GM19238 (cell line): ENCODE results near the gene PRDM13.
"Not testable (repeated sequence)": the region's sequence is repeated elsewhere in the genome, so short reads cannot be mapped to it uniquely, and the experiment has no call there.

Experiments
- DNase-seq: peaks from one replicate; pipeline ENCODE4 v3.0.0; 2011; ENCODE audit warnings: low spot score; ENCODE audit not compliant: insufficient read length

Gene PRDM13

GRCh38 chr6:99606656-99607415 is at the start of gene PRDM13:
PRDM13 (plus strand) TSS chr6:99606833; CDS start chr6:99607035, 202 bp downstream.
- no peak for DNase-seq

- DNase-seq = no peak
These were observed 47.6 kb upstream of the PRDM13 start for GRCh38 chr6:99559057-99559456.

- no peak for DNase-seq
These were observed 46.0 kb upstream of the PRDM13 start for GRCh38 chr6:99560668-99561067.

GRCh38 chr6:99563056-99563723 is 43.4 kb upstream of the PRDM13 start:
- no peak for DNase-seq

- peak; percentile 78 for DNase-seq
These were observed 38.3 kb upstream of the PRDM13 start, which contains the start of gene CCNC for GRCh38 chr6:99568103-99568933. CCNC (minus strand) TSS chr6:99568660; CDS start chr6:99568527, 133 bp downstream.

- DNase-seq = no peak
These were observed 32.5 kb upstream of the PRDM13 start for GRCh38 chr6:99573980-99574617.

GRCh38 chr6:99575544-99576227 is 30.9 kb upstream of the PRDM13 start:
- DNase-seq = no peak

GRCh38 chr6:99579781-99580180 is 26.9 kb upstream of the PRDM13 start:
- no peak for DNase-seq

GRCh38 chr6:99587792-99588191 is 18.8 kb upstream of the PRDM13 start:
- no peak for DNase-seq

GRCh38 chr6:99588618-99589289 is 17.9 kb upstream of the PRDM13 start:
- DNase-seq = peak; percentile 42

- no peak for DNase-seq
These were observed 17.4 kb upstream of the PRDM13 start for GRCh38 chr6:99589290-99589672.

GRCh38 chr6:99589907-99590493 is 16.6 kb upstream of the PRDM13 start:
- no peak for DNase-seq

- DNase-seq = no peak
These were observed 15.6 kb upstream of the PRDM13 start for GRCh38 chr6:99590728-99591672.

GRCh38 chr6:99591673-99592364 is 14.8 kb upstream of the PRDM13 start:
- DNase-seq = no peak

GRCh38 chr6:99592900-99593299 is 13.7 kb upstream of the PRDM13 start:
- DNase-seq = no peak

GRCh38 chr6:99594696-99595095 is 11.9 kb upstream of the PRDM13 start:
- not testable (repeated sequence) for DNase-seq

GRCh38 chr6:99602520-99603420 is 3.9 kb upstream of the PRDM13 start:
- DNase-seq = no peak
